Prostate gland (tissue), 2 donors: Measurements from ENCODE around the gene VARS2. TPM values are rescaled to one million over a fixed set of nuclear protein-coding genes. Genes with fewer than 3 reads are reported as not detected.
A peak's percentile ranks its signal among the peaks of the same experiment; 100 is the strongest.

ENCODE experiments used
- DNase-seq: peaks from one replicate; pipeline ENCODE4 v3.0.0-alpha.2; 2019; ENCODE audit warnings: low spot score
- H3K27ac ChIP-seq, 2 donors: fragments of 200-600 bp; sonication (generic); 2 replicates each; pipeline ENCODE4 v1.5.1; 2017 to 2019
- H3K27me3 ChIP-seq: fragments of 200-600 bp; sonication (generic); replicated peaks from 2 replicates; pipeline ENCODE4 v1.5.1; 2019; ENCODE audit not compliant: insufficient read depth
- H3K36me3 ChIP-seq, 2 donors: fragments of 200-600 bp; sonication (generic); 1 replicate in 1 of 2; 2 replicates in 1 of 2; pipeline versions ENCODE4 v1.5.1 to v1.8.1; 2017 to 2019
- H3K4me1 ChIP-seq: fragments of 200-600 bp; sonication (generic); replicated peaks from 2 replicates; pipeline ENCODE4 v1.5.1; 2019
- H3K4me3 ChIP-seq, 2 donors: fragments of 200-600 bp; sonication (generic); 2 replicates each; pipeline ENCODE4 v1.5.1; 2017 to 2019
- H3K9me3 ChIP-seq: fragments of 200-600 bp; sonication (generic); 2 replicates; pipeline ENCODE4 v1.5.1; 2017
- CTCF ChIP-seq, 4 experiments: fragments of 200-600 bp in 2 of 4; fragments of 450-650 bp in 2 of 4; sonication (generic) in 2 of 4; IDR thresholded peaks; 1 replicate in 3 of 4; 2 replicates in 1 of 4; pipeline ENCODE4 v1.5.1; 2016 to 2019; ENCODE audit warnings: antibody characterized with exemption in 4 of 4, mild to moderate bottlenecking in 2 of 4, moderate library complexity in 2 of 4
- POLR2A ChIP-seq: fragments of 450-650 bp; IDR thresholded peaks from one replicate; pipeline ENCODE4 v1.6.1; 2016; ENCODE audit warnings: antibody characterized with exemption, mild to moderate bottlenecking
- POLR2AphosphoS5 ChIP-seq: sonication (generic); formaldehyde crosslinking; IDR thresholded peaks from one replicate; pipeline ENCODE4 v1.6.1; 2017; ENCODE audit warnings: antibody characterized with exemption
- WGBS: methylation state at CpG from one replicate; pipeline ENCODE4 v1.1.5; 2018; 5-methylcytosine and 5-hydroxymethylcytosine counted together
- intact Hi-C: fragments of 100-400 bp; cut with DNase I; formaldehyde crosslinking; loops from one replicate; pipeline ENCODE4 v1.14.2; 2022
- total RNA-seq, 2 donors: library from RNA; depleted of rRNA; stranded (reverse); fragments of >200 nt; gene quantifications; one replicate each; pipeline ENCODE4 v1.1.0, GENCODE V29; 2016

VARS2 gene
- total RNA-seq, 2 donors from 2014 or later, result 15.8 to 27.0 TPM

GRCh38 chr6:30913721-30914075 is 340 bp upstream of the VARS2 start:
- H3K27me3 ChIP-seq, result no peaks in the 10 kb centered on the region
- H3K4me1 ChIP-seq, result peaks cover 17% of the 10 kb centered on the region
- 5% methylated on average over 31 of the region's 31 CpGs for WGBS
- H3K9me3 ChIP-seq, result no peaks in the 10 kb centered on the region
- intact Hi-C loops, result no loop called here
- DNase-seq, result no peak
- H3K4me3 ChIP-seq, result peak overlapping the region; percentile 42 to 52
- H3K36me3 ChIP-seq, result peaks cover 0 to 11% of the 10 kb centered on the region in 2 donors
- peak overlapping the region; percentile 91 to 92 for H3K27ac ChIP-seq
- TF ChIP-seq POLR2A (no peak), CTCF (IDR thresholded peaks at IDR 0.05) (no peak), POLR2AphosphoS5 (no peak)

- 41% methylated on average over 17 of the region's 17 CpGs for WGBS
- Histone ChIP-seq H3K4me1 (peaks cover 11% of the 10 kb centered on the region), H3K27ac (peak overlapping the region; percentile 91 to 92), H3K36me3 (peaks cover 0 to 11% of the 10 kb centered on the region in 2 donors), H3K4me3 (peak overlapping the region; percentile 42 to 52), H3K27me3 (no peaks in the 10 kb centered on the region), H3K9me3 (no peaks in the 10 kb centered on the region)
- intact Hi-C loops, result loop anchor here (5.0 kb wide), 1 partner anchor 162 kb away; no protein-coding TSS in a partner anchor
- TF ChIP-seq POLR2A (no peak), CTCF (IDR thresholded peaks at IDR 0.05) (no peak), POLR2AphosphoS5 (no peak)
- DNase-seq, result no peak
These were observed 984 bp downstream of the VARS2 start for GRCh38 chr6:30914854-30915590.

GRCh38 chr6:30915591-30915946 is 1.5 kb downstream of the VARS2 start:
- intact Hi-C loops, result loop anchor here (5.0 kb wide), 1 partner anchor 162 kb away; no protein-coding TSS in a partner anchor
- TF ChIP-seq CTCF (IDR thresholded peaks at IDR 0.05), result peak in 3 of 4 experiments; percentile 45 to 74 (median 61)
- TF ChIP-seq POLR2AphosphoS5, result peak; percentile 55
- TF ChIP-seq POLR2A, result no peak
- WGBS, result 30% methylated on average over 5 of the region's 5 CpGs
- Histone ChIP-seq H3K9me3 (no peaks in the 10 kb centered on the region), H3K27ac (peak overlapping the region; percentile 91 to 92), H3K4me3 (no peak overlapping the region), H3K36me3 (peaks cover 0 to 11% of the 10 kb centered on the region in 2 donors), H3K4me1 (peaks cover 11% of the 10 kb centered on the region), H3K27me3 (no peaks in the 10 kb centered on the region)
- peak; percentile 26 for DNase-seq

- intact Hi-C loops, result loop anchor here (5.0 kb wide), 1 partner anchor 160 kb away; no protein-coding TSS in a partner anchor
- Histone ChIP-seq H3K4me1 (peaks cover 11% of the 10 kb centered on the region), H3K27me3 (no peaks in the 10 kb centered on the region), H3K4me3 (no peak overlapping the region), H3K36me3 (peaks cover 0 to 18% of the 10 kb centered on the region in 2 donors), H3K27ac (no peak overlapping the region), H3K9me3 (no peaks in the 10 kb centered on the region)
- TF ChIP-seq POLR2A, result no peak
- TF ChIP-seq CTCF (IDR thresholded peaks at IDR 0.05), result no peak
- no peak for DNase-seq
- WGBS, result 92% methylated on average over 7 of the region's 7 CpGs
These were observed 3.0 kb downstream of the VARS2 start for GRCh38 chr6:30917041-30917440.

GRCh38 chr6:30917487-30917886 is 3.4 kb downstream of the VARS2 start:
- H3K4me1 ChIP-seq, result peaks cover 11% of the 10 kb centered on the region
- 89% methylated on average over 8 of the region's 8 CpGs for WGBS
- no peaks in the 10 kb centered on the region for H3K9me3 ChIP-seq
- no peak overlapping the region for H3K4me3 ChIP-seq
- peaks cover 0 to 18% of the 10 kb centered on the region in 2 donors for H3K36me3 ChIP-seq
- no peak overlapping the region for H3K27ac ChIP-seq
- H3K27me3 ChIP-seq, result no peaks in the 10 kb centered on the region
- no peak for TF ChIP-seq CTCF (IDR thresholded peaks at IDR 0.05)
- no peak for DNase-seq
- intact Hi-C loops, result loop anchor here (5.0 kb wide), 1 partner anchor 160 kb away; no protein-coding TSS in a partner anchor
